Neural progenitor cell (in vitro differentiated cells): ENCODE results near the gene SOX2. TPM values are rescaled to one million over a fixed set of nuclear protein-coding genes. Genes with fewer than 3 reads are reported as not detected.

ENCODE experiments used
- DNase-seq: peaks from one replicate; pipeline ENCODE4 v3.0.0-alpha.2; 2016; ENCODE audit warnings: low spot score
- H2AFZ ChIP-seq: fragments of 200-600 bp; sonication (generic); replicated peaks from 2 replicates; pipeline ENCODE4 v1.6.1; 2016; ENCODE audit warnings: antibody characterized with exemption
- H3F3A ChIP-seq: fragments of 200-600 bp; sonication (generic); 2 replicates; pipeline ENCODE4 v1.6.1; 2016; ENCODE audit warnings: antibody characterized with exemption, low read depth
- H3K27ac ChIP-seq: fragments of 200-600 bp; sonication (generic); 2 replicates; pipeline ENCODE4 v1.5.1; 2016; ENCODE audit warnings: mild to moderate bottlenecking
- H3K27me3 ChIP-seq: fragments of 200-600 bp; sonication (generic); 2 replicates; pipeline ENCODE4 v1.6.1; 2016; ENCODE audit warnings: mild to moderate bottlenecking, moderate library complexity
- H3K36me3 ChIP-seq: fragments of 200-600 bp; sonication (generic); 2 replicates; pipeline ENCODE4 v1.5.1; 2016
- H3K4me1 ChIP-seq: fragments of 200-600 bp; sonication (generic); 2 replicates; pipeline ENCODE4 v1.6.1; 2016; ENCODE audit warnings: mixed run types
- H3K4me2 ChIP-seq: fragments of 200-600 bp; sonication (generic); 2 replicates; pipeline ENCODE4 v1.6.1; 2016
- H3K4me3 ChIP-seq: fragments of 200-600 bp; sonication (generic); 2 replicates; pipeline ENCODE4 v1.5.1; 2016
- H3K79me2 ChIP-seq: fragments of 200-600 bp; sonication (generic); 2 replicates; pipeline ENCODE4 v1.6.1; 2016; ENCODE audit warnings: low read depth
- H3K9ac ChIP-seq: fragments of 200-600 bp; sonication (generic); 2 replicates; pipeline ENCODE4 v1.6.1; 2016
- H3K9me3 ChIP-seq: fragments of 200-600 bp; sonication (generic); 2 replicates; pipeline ENCODE4 v1.5.1; 2016; ENCODE audit warnings: low read depth
- H4K20me1 ChIP-seq: fragments of 200-600 bp; sonication (generic); 2 replicates; pipeline ENCODE4 v1.6.1; 2016; ENCODE audit warnings: low read depth
- H3K27ac Mint-ChIP-seq: 3 replicates; pipeline ENCODE4 v1.8.0; 2021; ENCODE audit warnings: mixed read lengths
- H3K27me3 Mint-ChIP-seq: 2 replicates; pipeline ENCODE4 v1.8.0; 2022; ENCODE audit warnings: low read depth, mild to moderate bottlenecking, inconsistent platforms, moderate library complexity, mixed read lengths; ENCODE audit not compliant: insufficient read depth
- H3K36me3 Mint-ChIP-seq: 3 replicates; pipeline ENCODE4 v1.8.0; 2021; ENCODE audit warnings: mixed read lengths
- H3K4me1 Mint-ChIP-seq: 3 replicates; pipeline ENCODE4 v1.8.0; 2021; ENCODE audit warnings: mixed read lengths
- H3K4me3 Mint-ChIP-seq: 3 replicates; pipeline ENCODE4 v1.8.0; 2021; ENCODE audit warnings: mild to moderate bottlenecking, moderate library complexity, mixed read lengths
- H3K9me3 Mint-ChIP-seq: 3 replicates; pipeline ENCODE4 v1.8.0; 2020; ENCODE audit warnings: mixed read lengths
- EZH2 ChIP-seq: fragments of 200-600 bp; sonication (generic); IDR thresholded peaks from 2 replicates; pipeline ENCODE4 v1.6.1; 2017; ENCODE audit warnings: antibody characterized with exemption, mild to moderate bottlenecking, moderate library complexity
- EZH2phosphoT487 ChIP-seq: fragments of 200-600 bp; sonication (generic); IDR thresholded peaks from 2 replicates; pipeline ENCODE4 v1.6.1; 2017; ENCODE audit warnings: antibody characterized with exemption
- total RNA-seq: library from RNA; depleted of rRNA; stranded (reverse); fragments of >200 nt; gene quantifications from 2 replicates; pipeline ENCODE4 v1.2.3, GENCODE V29; 2015; ENCODE audit warnings: low replicate concordance
- TF ChIP-seq, protein P1 (sequence below): fragments of 200-600 bp; sonication (generic); IDR thresholded peaks from 2 replicates; pipeline ENCODE4 v1.5.1; 2017; ENCODE audit warnings: antibody characterized with exemption, mild to moderate bottlenecking

Gene SOX2
- total RNA-seq, 1 donor from 2014 or later, result 605 TPM

DNA sequence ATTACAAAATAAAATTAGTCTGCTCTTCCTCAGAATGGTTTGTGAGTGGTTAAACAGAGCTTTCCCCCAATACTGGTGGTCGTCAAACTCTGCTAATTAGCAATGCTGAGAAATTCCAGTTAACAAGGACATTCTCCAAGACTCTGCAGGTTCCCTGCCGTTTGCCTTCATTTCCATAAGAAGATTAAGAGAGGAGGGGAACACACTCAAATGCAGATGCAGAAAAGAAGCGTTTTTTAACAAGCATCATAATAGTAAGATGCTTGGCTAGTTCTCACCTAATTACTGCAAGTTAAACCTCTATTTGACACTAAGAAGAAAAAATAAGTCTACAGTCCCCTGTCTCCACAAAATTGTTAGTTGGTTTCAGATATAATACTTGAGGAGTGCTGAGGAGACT, 3.7 kb upstream of the SOX2 start:
- Histone ChIP-seq H3K4me1 (peaks cover 58% of the 10 kb centered on the region), H3K27me3 (no peaks in the 10 kb centered on the region), H3K79me2 (peaks cover 91% of the 10 kb centered on the region), H3K27ac (peak overlapping the region; percentile 96), H3K36me3 (no peaks in the 10 kb centered on the region), H3K4me3 (peak overlapping the region; percentile 36), H2AFZ (no peak overlapping the region), H3K9me3 (no peaks in the 10 kb centered on the region), H3K9ac (no peak overlapping the region), H3K4me2 (peak overlapping the region; percentile 99), H4K20me1 (peaks cover 11% of the 10 kb centered on the region), H3F3A (peaks cover 82% of the 10 kb centered on the region)
- H3K4me1 Mint-ChIP-seq, result peaks cover 45% of the 10 kb centered on the region
- H3K4me3 Mint-ChIP-seq, result peak overlapping the region; percentile 66
- peak overlapping the region; percentile 61 for H3K27ac Mint-ChIP-seq
- H3K36me3 Mint-ChIP-seq, result peaks cover 17% of the 10 kb centered on the region
- DNase-seq, result peak; percentile 91
- peaks cover 4% of the 10 kb centered on the region for H3K27me3 Mint-ChIP-seq
- TF ChIP-seq EZH2, result no peak
- no peak for TF ChIP-seq EZH2phosphoT487
- TF ChIP-seq, protein P1, sequence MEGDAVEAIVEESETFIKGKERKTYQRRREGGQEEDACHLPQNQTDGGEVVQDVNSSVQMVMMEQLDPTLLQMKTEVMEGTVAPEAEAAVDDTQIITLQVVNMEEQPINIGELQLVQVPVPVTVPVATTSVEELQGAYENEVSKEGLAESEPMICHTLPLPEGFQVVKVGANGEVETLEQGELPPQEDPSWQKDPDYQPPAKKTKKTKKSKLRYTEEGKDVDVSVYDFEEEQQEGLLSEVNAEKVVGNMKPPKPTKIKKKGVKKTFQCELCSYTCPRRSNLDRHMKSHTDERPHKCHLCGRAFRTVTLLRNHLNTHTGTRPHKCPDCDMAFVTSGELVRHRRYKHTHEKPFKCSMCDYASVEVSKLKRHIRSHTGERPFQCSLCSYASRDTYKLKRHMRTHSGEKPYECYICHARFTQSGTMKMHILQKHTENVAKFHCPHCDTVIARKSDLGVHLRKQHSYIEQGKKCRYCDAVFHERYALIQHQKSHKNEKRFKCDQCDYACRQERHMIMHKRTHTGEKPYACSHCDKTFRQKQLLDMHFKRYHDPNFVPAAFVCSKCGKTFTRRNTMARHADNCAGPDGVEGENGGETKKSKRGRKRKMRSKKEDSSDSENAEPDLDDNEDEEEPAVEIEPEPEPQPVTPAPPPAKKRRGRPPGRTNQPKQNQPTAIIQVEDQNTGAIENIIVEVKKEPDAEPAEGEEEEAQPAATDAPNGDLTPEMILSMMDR, result no peak
- peaks cover 18% of the 10 kb centered on the region for H3K9me3 Mint-ChIP-seq

DNA sequence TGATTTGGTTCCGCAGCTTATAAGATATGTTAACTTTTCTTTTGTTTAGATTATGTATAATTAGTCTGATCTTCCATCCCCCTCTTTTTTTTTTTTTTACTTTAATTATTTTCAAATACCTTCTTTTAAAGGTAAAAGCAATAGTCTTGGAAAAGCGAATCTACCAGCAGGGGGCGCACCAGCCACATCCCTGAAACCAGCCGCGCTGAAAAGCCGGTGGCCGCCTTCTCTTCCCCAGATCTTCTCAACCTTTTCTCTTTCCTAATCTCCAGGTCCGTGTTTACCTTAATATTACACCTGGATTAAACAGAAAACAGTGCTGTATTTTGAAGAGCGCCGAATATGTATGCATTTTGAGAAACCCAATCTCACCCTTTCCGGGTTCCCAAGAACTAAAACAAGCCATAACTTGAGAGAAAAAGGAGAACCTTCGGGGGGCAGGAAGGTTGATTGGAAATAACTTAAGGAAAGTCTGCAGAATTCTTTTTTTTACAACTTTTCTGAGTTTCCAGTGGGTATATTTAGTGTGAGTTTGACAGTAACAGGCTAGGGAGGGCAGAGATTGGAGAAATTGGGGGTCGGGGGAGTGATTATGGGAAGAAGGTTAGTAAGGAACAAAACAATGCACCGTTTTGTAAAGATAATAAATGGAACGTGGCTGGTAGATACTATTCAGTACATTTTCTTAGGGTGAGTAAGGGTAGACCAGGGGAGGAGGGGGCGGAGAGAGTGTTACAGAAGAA, 2.0 kb upstream of the SOX2 start:
- Histone ChIP-seq H3K36me3 (peaks cover 16% of the 10 kb centered on the region), H3K4me2 (peak overlapping the region; percentile 99), H3K27me3 (no peaks in the 10 kb centered on the region), H3K9ac (no peak overlapping the region), H2AFZ (no peak overlapping the region), H3K4me1 (peaks cover 50% of the 10 kb centered on the region), H3K9me3 (no peaks in the 10 kb centered on the region), H4K20me1 (peaks cover 29% of the 10 kb centered on the region), H3K4me3 (peak overlapping the region; percentile 98), H3K27ac (peak overlapping the region; percentile 96), H3K79me2 (peaks cover 91% of the 10 kb centered on the region), H3F3A (peaks cover 97% of the 10 kb centered on the region)
- peaks cover 23% of the 10 kb centered on the region for H3K36me3 Mint-ChIP-seq
- H3K4me3 Mint-ChIP-seq, result no peak overlapping the region
- H3K27ac Mint-ChIP-seq, result peak overlapping the region; percentile 96
- H3K27me3 Mint-ChIP-seq, result peaks cover 2% of the 10 kb centered on the region
- TF ChIP-seq, protein P1, result peak; percentile 93
- no peak for TF ChIP-seq EZH2
- DNase-seq, result peak; percentile 91
- H3K4me1 Mint-ChIP-seq, result peaks cover 45% of the 10 kb centered on the region
- H3K9me3 Mint-ChIP-seq, result peaks cover 11% of the 10 kb centered on the region

DNA sequence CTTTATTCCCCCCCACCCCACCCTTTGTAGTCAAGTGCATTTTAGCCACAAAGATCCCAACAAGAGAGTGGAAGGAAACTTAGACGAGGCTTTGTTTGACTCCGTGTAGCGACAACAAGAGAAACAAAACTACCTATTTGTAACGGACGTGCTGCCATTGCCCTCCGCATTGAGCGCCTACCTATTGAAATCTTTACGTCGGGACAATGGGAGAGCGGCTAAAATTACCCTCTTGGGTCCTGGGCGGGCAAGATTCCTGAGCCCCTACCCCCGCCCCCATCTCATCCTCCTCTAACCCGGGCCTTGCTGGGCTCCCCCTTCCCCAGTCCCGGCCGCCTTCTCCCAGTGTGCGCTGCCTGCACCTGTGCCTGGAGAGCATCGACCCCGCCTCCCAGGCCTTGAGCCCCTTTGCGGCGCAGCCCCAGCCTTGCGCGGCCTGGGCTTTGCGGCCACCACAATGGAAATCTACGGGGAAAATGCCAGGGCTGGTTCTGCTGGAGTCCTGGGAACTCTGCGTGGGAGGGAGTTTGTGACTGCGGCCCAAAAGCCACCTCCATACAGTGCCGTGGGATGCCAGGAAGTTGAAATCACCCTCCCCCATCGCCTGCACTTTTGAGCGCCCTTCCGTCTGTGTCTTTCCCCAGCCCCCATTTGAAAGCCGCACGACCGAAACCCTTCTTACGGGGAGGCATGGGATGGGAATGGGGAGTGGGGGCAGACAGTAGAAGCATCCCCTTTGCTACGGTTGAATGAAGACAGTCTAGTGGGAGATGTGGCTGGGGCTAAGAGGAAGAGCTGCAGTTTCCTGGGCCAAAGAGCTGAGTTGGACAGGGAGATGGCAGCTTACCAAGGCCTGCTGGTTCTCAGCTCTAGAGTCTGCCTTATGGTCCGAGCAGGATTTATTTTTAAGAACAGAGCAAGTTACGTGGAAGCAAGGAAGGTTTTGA, 1.1 kb upstream of the SOX2 start:
- no peak overlapping the region for H2AFZ ChIP-seq
- H3K4me1 ChIP-seq, result peaks cover 41% of the 10 kb centered on the region
- peak overlapping the region; percentile 75 for H3K9ac ChIP-seq
- Mint-ChIP-seq H3K4me3 (no peak overlapping the region), H3K27me3 (peaks cover 2% of the 10 kb centered on the region), H3K36me3 (peaks cover 27% of the 10 kb centered on the region), H3K4me1 (peaks cover 40% of the 10 kb centered on the region), H3K27ac (no peak overlapping the region), H3K9me3 (peaks cover 4% of the 10 kb centered on the region)
- H3K36me3 ChIP-seq, result peaks cover 23% of the 10 kb centered on the region
- peak overlapping the region; percentile 99 for H3K4me2 ChIP-seq
- H4K20me1 ChIP-seq, result peaks cover 38% of the 10 kb centered on the region
- TF ChIP-seq EZH2, result no peak
- H3K27me3 ChIP-seq, result no peaks in the 10 kb centered on the region
- peak; percentile 97 for DNase-seq
- H3K79me2 ChIP-seq, result peaks cover 93% of the 10 kb centered on the region
- peaks cover 97% of the 10 kb centered on the region for H3F3A ChIP-seq
- no peaks in the 10 kb centered on the region for H3K9me3 ChIP-seq
- peak overlapping the region; percentile 98 for H3K4me3 ChIP-seq
- H3K27ac ChIP-seq, result peak overlapping the region; percentile 96
